HG03060 (cell line): ENCODE results near the gene TOGARAM1.

Experiments
- ATAC-seq: cut with Tn5 transposase; IDR thresholded peaks from one replicate; pipeline ENCODE4 v1.9.1; 2021; ENCODE audit warnings: low read depth, moderate number of reproducible peaks; ENCODE audit not compliant: unreplicated experiment

TOGARAM1 gene

GRCh38 chr14:44961554-44962333, at the start of gene TOGARAM1, which contains the start of gene KLHL28:
TSS of gene TOGARAM1 (plus strand) at chr14:44962190. CDS start at chr14:44962422, 232 bp downstream.
TSS of gene KLHL28 (minus strand) at chr14:44961947. CDS start at chr14:44945928, 16,019 bp downstream.
- ATAC-seq = peak; percentile 94

- no peak for ATAC-seq
Measured at GRCh38 chr14:44914849-44915248, 47.1 kb upstream of the TOGARAM1 start.

GRCh38 chr14:44928793-44929192, 33.2 kb upstream of the TOGARAM1 start:
- no peak for ATAC-seq

GRCh38 chr14:44935155-44935554, 26.8 kb upstream of the TOGARAM1 start:
- no peak for ATAC-seq

- no peak for ATAC-seq
Measured at GRCh38 chr14:44937547-44937946, 24.4 kb upstream of the TOGARAM1 start.

- no peak for ATAC-seq
Measured at GRCh38 chr14:44940211-44940610, 21.8 kb upstream of the TOGARAM1 start.

- ATAC-seq = no peak
Measured at GRCh38 chr14:44940944-44941343, 21.0 kb upstream of the TOGARAM1 start.

GRCh38 chr14:44941591-44941990, 20.4 kb upstream of the TOGARAM1 start:
- ATAC-seq = no peak

GRCh38 chr14:44942436-44942835, 19.6 kb upstream of the TOGARAM1 start:
- no peak for ATAC-seq

GRCh38 chr14:44944107-44944506, 17.9 kb upstream of the TOGARAM1 start:
- ATAC-seq = no peak

GRCh38 chr14:44945264-44945663, 16.7 kb upstream of the TOGARAM1 start:
- ATAC-seq = no peak

GRCh38 chr14:44951051-44951450, 10.9 kb upstream of the TOGARAM1 start:
- ATAC-seq = no peak

GRCh38 chr14:44952391-44953110, 9.4 kb upstream of the TOGARAM1 start:
- no peak for ATAC-seq

GRCh38 chr14:44954750-44955149, 7.2 kb upstream of the TOGARAM1 start:
- ATAC-seq = no peak

GRCh38 chr14:44955528-44955927, 6.5 kb upstream of the TOGARAM1 start:
- ATAC-seq = no peak

- no peak for ATAC-seq
Measured at GRCh38 chr14:44956866-44957265, 5.1 kb upstream of the TOGARAM1 start.

- ATAC-seq = no peak
Measured at GRCh38 chr14:44959538-44959937, 2.5 kb upstream of the TOGARAM1 start.

GRCh38 chr14:44960146-44960545, 1.8 kb upstream of the TOGARAM1 start:
- no peak for ATAC-seq

- ATAC-seq = no peak
Measured at GRCh38 chr14:44960646-44961045, 1.3 kb upstream of the TOGARAM1 start.

- ATAC-seq = no peak
Measured at GRCh38 chr14:44961151-44961553, 838 bp upstream of the TOGARAM1 start.

GRCh38 chr14:44962334-44963043, 499 bp downstream of the TOGARAM1 start:
- peak; percentile 10 for ATAC-seq
